Measurements from ENCODE around the gene STPG4. TPM values are rescaled to one million over a fixed set of nuclear protein-coding genes. Genes with fewer than 3 reads are reported as not detected.

STPG4 gene
- total RNA-seq, 1 donor from 2014 or later: not detected

GRCh38 chr2:47072018-47072691 lies 83.0 kb downstream of the STPG4 start:
- no peak for TF ChIP-seq CTCF (conservative IDR thresholded peaks at IDR 0.05; ENCODE audit: low read depth, low read length)
- no peak for DNase-seq (ENCODE audit: low read depth)
- no peak overlapping the region for H3K4me3 ChIP-seq (ENCODE audit: low read depth, low read length)

GRCh38 chr2:47070920-47071824 lies 83.9 kb downstream of the STPG4 start:
- peak; percentile 33 for DNase-seq (ENCODE audit: low read depth)
- no peak overlapping the region for H3K4me3 ChIP-seq (ENCODE audit: low read depth, low read length)
- TF ChIP-seq CTCF (conservative IDR thresholded peaks at IDR 0.05; ENCODE audit: low read depth, low read length): no peak

GRCh38 chr2:47070155-47070919 lies 84.8 kb downstream of the STPG4 start:
- DNase-seq (ENCODE audit: low read depth): no peak
- no peak for TF ChIP-seq CTCF (conservative IDR thresholded peaks at IDR 0.05; ENCODE audit: low read depth, low read length)
- H3K4me3 ChIP-seq (ENCODE audit: low read depth, low read length): no peak overlapping the region

- H3K4me3 ChIP-seq (ENCODE audit: low read depth, low read length): no peak overlapping the region
- TF ChIP-seq CTCF (conservative IDR thresholded peaks at IDR 0.05; ENCODE audit: low read depth, low read length): no peak
- DNase-seq (ENCODE audit: low read depth): no peak
These were observed 85.4 kb downstream of the STPG4 start for GRCh38 chr2:47069628-47070154.

GRCh38 chr2:47068981-47069627 lies 86.0 kb downstream of the STPG4 start:
- no peak for DNase-seq (ENCODE audit: low read depth)
- TF ChIP-seq CTCF (conservative IDR thresholded peaks at IDR 0.05; ENCODE audit: low read depth, low read length): no peak
- H3K4me3 ChIP-seq (ENCODE audit: low read depth, low read length): no peak overlapping the region

- DNase-seq (ENCODE audit: low read depth): no peak
- TF ChIP-seq CTCF (conservative IDR thresholded peaks at IDR 0.05; ENCODE audit: low read depth, low read length): no peak
- H3K4me3 ChIP-seq (ENCODE audit: low read depth, low read length): no peak overlapping the region
These were observed 87.2 kb downstream of the STPG4 start for GRCh38 chr2:47067788-47068407.
